NCI-H446 treated with DMSO at 0.1 percent for 48 hours (cell line): ENCODE measurements around the gene RIN3.

Source experiments
- DNase-seq: peaks from one replicate; lab custom pipeline; 2025; lab: John Stamatoyannopoulos, UW

RIN3 gene

GRCh38 chr14:92597906-92598905 is 84.6 kb downstream of the RIN3 start:
- DNase-seq: no peak

DNA sequence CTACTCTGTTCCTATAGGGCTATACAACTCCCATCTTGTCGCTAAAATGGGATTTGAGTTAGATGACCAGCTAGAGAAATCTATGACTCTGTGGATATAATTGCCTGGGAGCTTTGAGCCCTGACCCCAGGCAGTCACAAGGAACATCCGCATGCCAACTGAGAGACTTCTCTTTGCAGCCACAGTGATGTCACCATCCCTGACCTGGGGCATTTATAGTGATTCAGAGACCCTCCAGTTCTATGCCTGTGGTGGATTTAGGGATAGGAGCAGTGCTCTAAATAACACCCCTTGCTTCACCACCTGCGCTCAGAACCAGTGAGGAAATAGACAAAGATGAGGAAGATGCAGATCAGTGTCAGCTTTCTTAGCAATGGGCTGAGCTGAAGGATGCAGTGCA is 86.2 kb downstream of the RIN3 start:
- DNase-seq: no peak

GRCh38 chr14:92600318-92601053 is 86.9 kb downstream of the RIN3 start:
- DNase-seq: no peak

DNA sequence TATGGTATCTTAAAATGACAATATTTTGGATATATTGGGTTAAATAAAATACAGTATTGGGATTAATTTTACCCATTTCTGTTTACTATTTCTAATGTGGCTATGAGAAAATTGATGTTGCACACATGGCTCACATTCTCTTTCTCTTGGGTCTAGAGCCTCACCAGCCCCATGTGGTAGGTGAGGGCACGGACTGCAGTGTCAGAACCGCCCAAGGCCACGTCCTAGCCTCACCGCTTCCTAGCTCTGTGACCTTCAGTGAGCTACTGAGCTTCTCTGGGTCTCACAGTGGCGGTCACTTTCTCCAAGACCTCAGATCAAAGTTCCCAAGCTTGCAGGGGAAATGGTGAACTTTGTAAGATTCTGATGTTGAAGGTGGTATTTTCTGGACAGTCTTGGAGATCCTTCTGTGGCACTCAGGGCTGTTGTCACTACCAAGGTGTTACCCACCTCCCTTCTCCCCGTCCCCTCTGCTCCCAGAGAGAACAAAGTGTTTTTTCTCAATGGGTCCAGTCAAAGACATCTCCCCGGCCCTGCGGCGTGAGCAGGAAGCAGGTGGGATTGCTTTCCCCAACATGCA is 87.6 kb downstream of the RIN3 start:
- DNase-seq: no peak

DNA sequence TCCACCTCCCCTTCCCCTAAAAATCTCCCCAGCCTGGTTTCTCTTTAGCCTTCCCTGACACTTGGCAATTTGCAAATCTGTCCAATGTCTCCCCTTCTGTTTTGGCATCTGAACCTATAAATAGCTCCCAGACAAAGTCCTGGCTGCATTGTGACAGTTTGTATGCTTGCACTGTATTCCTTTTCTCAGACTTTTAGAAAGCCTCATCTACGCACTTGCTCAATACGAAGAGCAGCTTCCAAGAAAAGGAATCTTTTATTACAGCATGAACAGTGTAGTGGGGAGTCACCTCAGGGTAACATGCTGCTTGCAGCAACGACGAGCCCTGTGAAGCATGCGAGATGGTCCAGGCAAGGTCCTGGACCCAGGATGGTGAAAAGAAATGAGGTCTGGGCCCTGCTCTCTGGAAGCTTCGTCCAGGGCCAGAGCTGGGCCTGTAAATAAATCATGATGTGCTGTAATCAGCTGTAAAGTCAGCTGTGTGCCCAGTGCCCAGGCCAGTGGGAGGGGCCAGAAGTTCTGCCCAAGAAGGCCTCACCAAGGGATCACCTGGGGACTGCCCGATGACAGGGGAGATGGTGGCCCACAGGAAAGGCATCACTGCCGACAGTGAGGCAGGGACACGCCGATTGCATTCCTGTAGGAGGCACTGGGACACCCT is 88.3 kb downstream of the RIN3 start:
- no peak for DNase-seq

DNA sequence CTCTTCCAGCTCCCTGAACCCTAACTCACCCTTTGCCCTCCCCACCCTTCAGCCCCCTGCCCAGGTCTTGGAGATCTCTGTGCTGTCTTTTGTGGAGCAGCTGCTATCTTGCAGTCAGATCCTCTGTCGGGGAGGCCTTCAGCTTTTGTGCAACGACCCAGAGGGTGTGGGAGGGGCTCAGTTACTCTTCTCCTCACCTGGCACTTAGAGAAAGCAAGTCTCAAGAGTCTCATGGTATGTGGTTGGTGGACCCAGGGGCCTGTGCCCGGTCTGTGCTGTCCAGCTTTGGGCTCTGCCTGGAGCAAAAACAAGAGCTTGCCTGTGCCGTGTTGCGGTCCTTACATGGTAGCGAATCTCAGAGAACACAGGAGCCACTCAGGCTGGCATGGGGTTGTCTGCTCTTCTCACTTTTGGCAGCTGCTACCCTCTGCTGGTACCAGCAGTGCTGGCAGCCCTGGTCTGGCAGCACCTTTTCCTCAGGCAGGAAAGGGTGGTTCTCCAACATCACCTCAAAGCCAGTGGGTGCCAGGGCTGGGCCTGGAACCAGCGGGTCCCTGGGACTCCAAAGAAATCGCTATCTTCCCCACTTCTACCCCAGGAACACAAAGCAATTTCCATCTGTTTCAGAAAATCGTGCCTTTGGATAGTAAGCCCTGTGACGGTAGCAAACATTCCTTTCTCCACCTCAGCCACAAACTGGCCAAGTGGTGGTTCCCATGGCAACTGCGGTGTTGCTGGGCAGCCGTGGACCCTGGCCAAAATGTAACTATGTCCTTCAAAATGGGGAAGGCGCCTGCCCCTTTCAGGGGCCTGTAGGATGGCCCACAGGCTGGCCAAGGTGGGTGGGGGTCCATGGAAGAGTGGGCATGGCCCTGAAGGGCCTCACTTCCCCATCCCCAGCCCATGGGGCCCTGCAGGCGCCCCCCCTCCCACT is 90.0 kb downstream of the RIN3 start:
- no peak for DNase-seq

DNA sequence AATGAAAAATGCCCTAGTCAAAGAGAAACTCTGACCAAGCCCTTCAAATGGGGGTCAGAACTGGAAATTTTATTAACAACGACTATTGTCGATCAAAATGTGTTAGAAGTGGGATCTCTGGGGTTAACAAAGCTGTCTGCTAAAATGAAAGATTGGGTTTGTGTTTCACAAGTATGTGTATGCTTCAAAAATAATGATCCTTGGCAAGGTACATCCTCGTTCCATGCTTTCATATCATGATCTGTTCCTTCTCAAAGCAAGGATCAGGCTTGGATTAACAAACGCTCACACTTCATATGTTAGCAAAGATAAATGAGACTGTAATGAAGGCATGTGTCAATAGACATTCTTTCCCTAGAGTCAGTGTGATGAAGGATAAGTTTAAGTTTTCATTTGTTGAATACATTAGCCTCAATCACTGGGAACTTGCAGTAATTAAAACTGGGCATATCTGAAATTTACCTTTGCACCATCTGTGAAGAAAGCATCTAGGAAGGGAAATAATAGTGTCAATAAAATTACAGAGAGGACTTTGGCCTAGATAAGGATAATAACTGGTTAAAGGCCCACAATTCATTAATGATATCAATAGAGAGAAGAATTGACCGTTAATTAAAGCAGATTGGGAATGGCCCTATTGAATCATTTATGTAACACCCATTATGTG is 91.8 kb downstream of the RIN3 start:
- no peak for DNase-seq

- DNase-seq: no peak
These were observed 93.7 kb downstream of the RIN3 start for GRCh38 chr14:92607251-92607650.

GRCh38 chr14:92607702-92608429 is 94.3 kb downstream of the RIN3 start:
- DNase-seq: no peak

GRCh38 chr14:92609955-92610354 is 96.4 kb downstream of the RIN3 start:
- DNase-seq: no peak

- no peak for DNase-seq
These were observed 97.3 kb downstream of the RIN3 start for GRCh38 chr14:92610849-92611271.

- no peak for DNase-seq
These were observed 99.6 kb downstream of the RIN3 start for GRCh38 chr14:92613008-92613658.

DNA sequence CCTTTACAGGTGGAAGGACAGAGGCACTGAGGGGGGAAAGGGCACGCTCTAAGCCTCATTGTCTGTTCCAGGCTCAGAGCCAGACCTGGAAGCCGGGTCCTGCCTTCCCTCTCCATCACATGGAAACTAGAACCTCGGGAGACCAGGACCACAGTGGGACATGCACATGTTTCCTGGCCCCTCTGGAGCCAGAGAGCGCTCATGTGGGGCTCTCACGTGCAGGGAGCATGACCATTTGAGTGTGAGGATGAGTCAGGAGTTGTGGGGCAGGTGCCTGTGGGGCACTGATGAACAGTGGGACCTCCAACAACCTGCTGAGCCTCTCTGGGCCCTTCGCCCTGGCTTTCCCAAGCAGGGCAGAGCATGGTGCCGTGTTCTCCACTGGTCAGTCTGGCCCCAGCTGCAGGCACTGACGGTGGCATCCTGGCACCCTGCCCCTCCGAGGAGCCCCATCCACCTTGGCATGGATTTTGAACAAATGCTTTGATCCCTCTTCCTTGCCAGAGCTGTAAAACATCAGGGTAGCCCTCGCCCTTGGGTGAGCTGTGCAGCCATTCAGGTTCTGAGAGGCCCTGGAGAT is 100.2 kb downstream of the RIN3 start:
- DNase-seq: no peak

GRCh38 chr14:92615451-92615850 is 101.9 kb downstream of the RIN3 start:
- no peak for DNase-seq

GRCh38 chr14:92616178-92616577 is 102.6 kb downstream of the RIN3 start:
- DNase-seq: no peak

DNA sequence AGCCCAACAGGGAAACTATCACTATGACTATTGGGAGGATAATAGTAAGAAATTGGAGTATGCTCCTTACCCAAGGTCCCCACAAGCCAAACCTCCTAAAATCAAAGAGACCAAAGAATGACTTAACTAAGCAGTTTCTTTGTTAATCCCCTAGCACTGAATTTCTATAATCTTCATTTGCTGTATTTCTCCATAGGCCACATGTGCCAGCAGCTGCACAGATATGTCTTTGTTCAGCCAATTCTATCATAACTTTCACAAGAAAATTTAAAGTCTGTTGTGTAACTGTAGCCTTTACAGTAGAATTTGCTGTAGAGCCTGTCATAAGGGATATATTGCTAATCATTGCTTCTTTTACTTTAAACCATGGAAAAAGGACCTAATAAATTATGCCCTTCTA is 104.0 kb downstream of the RIN3 start:
- DNase-seq: no peak

DNA sequence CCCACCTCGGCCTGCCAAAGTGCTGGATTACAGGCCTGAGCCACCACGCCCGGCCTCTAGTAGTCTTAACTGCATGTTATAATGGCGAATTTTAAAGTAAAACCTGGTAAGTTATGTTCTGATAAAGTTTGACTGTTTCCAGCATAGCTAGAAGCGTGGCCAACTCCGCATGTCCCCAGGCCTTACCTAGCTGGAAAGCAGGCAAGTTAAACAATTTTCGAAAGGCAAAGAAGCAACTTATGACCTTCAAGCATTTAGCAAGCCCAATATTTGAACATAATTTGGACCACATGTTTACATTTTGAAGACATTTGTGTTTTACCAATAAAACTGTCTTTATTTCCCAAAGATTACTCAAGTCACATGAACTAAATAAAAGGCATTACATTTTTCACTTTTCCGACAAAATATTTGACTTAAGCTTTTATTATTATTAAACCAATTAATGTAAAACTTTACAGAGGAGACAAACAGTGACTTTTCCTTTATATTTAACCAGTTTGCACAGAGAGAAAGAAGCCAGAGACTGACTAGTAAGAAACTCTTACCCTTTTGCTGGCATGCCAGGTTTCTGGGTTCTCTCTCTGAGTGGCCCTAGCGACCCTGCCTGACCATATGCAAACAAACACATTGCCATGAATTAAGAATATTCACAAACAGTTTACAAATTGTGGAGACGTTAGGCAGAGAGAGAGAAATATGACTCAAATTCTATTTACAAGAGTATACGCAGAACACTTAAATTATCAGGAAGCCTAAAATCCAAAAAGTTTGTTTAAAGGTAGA is 106.3 kb downstream of the RIN3 start:
- DNase-seq: no peak

DNA sequence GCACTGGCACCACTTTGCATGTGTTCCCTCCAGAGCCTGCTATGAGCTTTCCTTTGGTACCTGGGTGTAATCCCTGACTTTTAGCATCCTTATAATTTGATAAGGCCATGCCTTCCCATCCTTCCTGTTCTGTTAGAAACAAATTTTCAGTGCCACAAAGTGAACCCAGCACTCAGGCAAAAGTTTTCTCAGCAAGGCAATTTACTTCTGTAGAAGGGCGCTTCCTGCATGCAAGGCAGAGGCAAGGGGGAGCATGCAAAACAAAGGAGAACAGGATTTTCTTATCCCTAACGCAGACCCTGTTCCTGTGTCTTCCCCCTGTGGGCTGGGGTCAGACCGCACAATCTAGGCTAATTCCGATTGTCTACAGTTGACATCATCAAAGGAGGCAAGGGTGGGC is 108.7 kb downstream of the RIN3 start:
- no peak for DNase-seq
